ENCODE results near the gene B4GALT3.

The B4GALT3 gene

GRCh38 chr1:161201836-161202712 lies 24.8 kb upstream of the B4GALT3 start, which contains the start of gene NDUFS2:
Gene NDUFS2 (plus strand): TSS chr1:161202367. CDS start chr1:161202386, 19 bp downstream.
- DNase-seq: peak; percentile 97

- no peak for DNase-seq
Observed at GRCh38 chr1:161200992-161201835, 23.9 kb upstream of the B4GALT3 start.

- no peak for DNase-seq
Observed at GRCh38 chr1:161200421-161200991, 23.2 kb upstream of the B4GALT3 start.

GRCh38 chr1:161199506-161200139 lies 22.3 kb upstream of the B4GALT3 start:
- no peak for DNase-seq

GRCh38 chr1:161198897-161199431 lies 21.7 kb upstream of the B4GALT3 start, which contains the start of gene ADAMTS4:
Gene ADAMTS4 (minus strand): TSS chr1:161199054. CDS start chr1:161198627, 427 bp downstream.
- no peak for DNase-seq

- DNase-seq: no peak
Observed at GRCh38 chr1:161198194-161198896, 21.0 kb upstream of the B4GALT3 start.

- no peak for DNase-seq
Observed at GRCh38 chr1:161197560-161198193, 20.4 kb upstream of the B4GALT3 start.

DNA sequence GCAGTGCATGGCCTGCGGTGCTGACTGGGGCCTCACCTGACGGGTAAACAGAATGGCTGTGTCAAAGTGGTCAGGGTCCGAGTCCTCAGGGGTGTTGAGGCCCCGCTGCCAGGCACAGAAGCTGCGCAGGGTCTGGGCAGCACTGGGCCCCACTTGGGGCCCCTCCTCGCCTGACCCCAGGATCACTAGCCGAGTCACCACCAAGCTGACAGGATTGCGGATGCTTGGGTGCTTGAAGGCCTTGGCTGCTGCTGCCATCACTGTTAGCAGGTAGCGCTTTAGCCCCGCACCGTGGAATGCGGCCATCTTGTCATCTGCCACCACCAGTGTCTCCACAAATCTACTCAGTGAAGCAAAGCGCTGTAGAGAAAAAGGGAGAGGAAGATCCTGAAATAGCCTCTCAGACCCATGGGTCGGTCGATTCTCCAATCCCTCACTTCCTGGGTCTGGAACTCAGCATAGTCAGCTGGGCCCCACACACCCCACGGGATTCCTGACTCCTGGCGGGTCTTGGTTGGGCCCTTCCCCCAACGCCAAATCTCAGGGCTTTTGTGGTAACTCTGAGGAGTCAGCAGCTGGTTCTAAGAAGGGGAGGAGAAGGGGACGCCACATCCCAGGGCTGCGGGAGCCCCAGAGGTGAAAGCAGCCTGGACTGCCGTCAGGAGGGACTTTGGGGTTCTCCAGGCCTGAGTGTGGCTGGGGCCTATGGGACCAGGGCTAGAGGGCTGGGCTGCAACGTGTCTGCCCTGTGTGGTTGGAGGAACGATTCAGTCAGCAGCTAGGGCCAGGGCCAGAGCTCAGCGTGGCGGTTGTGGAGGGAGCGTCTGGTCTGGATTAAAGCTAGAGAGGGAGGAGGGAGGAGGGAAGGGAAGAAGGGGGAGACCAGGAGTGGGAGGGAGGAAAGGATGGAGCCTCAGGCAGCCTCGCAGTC lies 19.5 kb upstream of the B4GALT3 start:
- DNase-seq: no peak

- no peak for DNase-seq
Observed at GRCh38 chr1:161196111-161196510, 18.8 kb upstream of the B4GALT3 start.

DNA sequence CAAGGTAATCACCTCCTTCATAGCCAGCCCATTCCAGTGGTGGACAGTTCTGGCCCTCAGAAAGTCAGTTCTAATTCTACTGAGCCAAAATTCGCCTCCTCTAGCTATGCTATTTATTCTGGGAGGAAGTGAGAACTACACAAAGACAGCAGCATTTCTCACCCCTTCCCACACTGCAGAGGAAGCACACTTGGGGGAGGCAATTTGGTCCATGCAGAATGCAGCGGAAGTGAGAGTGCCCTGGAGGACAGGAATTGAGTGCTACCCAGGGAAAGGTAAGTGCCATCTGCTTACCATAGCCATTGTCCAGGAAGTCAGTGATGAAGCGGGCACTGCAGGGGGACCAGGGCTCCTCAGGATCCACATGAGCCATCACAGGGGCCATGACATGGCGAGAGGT lies 17.9 kb upstream of the B4GALT3 start:
- no peak for DNase-seq

- DNase-seq: no peak
Observed at GRCh38 chr1:161193561-161194235, 16.4 kb upstream of the B4GALT3 start.

DNA sequence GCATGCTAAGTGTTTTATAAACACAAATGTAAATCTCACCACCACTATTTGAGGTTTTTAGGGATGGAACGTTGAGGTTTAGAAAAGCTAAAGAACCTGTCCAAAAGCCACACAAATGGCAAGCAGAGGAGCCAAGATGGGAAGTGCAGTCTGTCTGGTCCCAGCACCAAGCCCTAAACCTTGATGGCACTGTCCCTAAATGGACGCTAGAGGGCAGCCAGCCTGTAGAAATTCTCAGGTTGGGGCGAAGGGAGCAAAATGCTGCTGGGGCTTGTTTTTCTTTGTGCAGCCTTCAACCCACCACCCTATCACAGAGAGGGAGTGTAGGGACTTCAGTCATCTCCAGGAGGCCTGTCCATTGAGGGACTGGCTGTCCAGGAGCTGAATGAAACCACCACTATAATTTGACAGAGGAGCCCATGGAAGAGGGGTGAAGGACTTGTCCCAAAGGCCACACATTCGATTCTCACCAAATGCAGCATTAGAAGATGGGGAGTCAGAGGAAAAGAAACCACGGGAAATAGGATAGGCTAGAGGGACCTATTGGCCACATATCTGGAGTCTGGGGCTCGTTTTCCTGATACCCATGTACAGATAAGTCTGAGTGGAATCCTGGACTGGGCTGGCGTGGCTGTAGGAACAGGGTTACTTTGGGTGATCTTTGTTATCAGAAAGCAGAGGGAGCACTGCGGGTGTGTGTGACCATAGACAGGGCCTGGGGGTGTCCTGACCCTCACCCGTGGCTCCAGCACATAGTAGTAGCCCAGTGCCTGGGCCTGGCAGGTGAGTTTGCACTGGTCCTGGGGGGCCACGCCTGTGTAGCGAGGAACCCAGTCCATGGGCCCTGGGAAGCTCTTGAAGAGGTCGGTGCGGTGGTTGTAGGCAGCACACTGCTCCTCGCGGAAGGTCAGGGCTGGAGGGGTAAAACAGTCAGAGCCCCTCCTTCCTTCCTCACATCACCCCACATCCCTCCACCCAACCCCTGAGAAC lies 15.5 kb upstream of the B4GALT3 start:
- peak; percentile 75 for DNase-seq

- no peak for DNase-seq
Observed at GRCh38 chr1:161191971-161192370, 14.7 kb upstream of the B4GALT3 start.

GRCh38 chr1:161190962-161191521 lies 13.7 kb upstream of the B4GALT3 start:
- DNase-seq: no peak

DNA sequence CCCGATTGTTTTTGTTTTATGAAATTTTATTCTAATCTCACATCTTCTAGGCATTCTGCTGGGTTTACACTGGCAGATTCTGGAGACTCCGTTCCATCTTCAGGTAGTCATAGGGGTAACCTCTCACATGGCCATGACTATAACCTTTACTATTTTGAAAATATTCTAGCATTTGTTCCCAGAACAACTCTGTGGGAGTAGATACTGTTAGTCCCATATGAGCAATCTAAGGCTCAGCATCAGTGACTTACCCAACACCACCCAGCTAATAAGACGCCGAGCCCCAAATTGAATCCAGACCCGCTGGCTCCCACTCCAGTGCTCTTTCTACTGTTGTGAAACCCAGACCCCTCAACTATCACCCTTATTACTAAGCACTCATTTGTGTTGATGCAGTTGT lies 11.7 kb upstream of the B4GALT3 start:
- DNase-seq: no peak

GRCh38 chr1:161188381-161188780 lies 11.1 kb upstream of the B4GALT3 start:
- no peak for DNase-seq

DNA sequence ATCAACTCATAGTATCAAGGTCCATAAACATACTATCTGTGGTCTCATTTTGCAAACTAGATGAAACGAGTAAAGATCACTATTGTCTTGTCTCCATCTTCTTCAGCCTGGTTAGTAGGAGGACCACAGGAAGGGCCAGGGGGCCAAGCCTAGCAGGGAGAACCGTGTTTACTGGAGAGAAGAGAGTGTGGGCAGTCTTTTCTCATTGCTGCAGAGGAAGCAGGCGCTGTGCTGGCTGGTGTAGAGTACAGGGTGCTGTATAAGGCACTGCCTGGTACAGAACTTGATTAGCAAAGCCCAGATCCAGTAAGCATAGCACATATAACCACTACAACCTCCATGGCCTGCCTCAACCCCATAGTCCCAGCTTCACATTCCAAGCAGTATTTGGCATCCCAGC lies 10.0 kb upstream of the B4GALT3 start:
- DNase-seq: no peak

DNA sequence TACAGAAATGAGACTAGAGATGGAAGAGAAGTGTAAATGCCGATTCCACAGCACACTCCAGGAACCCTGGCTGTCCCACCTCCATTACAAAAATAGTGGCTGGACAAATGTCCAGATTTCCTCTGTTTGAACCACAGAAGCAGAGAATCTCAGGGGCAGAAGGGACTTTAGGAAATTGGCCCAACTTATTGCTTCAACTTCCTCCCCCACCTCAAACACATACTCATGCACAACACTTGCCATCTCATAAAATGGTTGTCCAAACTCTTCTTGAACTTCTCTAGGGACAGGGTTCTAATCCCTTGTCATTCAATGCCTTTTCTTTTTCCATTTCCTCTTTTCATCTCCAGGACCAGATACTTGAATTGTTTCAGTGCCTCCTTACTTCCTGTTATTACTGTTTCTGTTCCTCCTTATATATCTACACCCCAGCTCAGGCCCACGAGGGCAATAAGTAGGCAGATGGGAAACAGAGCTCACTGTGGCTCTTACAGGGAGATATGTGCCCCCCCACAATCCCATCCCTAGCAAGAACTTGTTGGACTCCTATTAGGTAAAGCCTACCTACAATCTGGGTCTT lies 8.5 kb upstream of the B4GALT3 start:
- DNase-seq: no peak
